Duodenal mucosa (tissue), 2 donors: Measurements from ENCODE around the gene SLC45A3.

Experiments used
- H3K27ac ChIP-seq: one replicate; pipeline ENCODE4 v1.7.0; 2013; ENCODE audit warnings: low read depth, low read length
- H3K27me3 ChIP-seq, 2 donors: one replicate each; pipeline ENCODE4 v1.7.0; 2013; ENCODE audit warnings: low read length in 2 of 2, control low read depth in 1 of 2; ENCODE audit not compliant: insufficient read depth in 2 of 2, control insufficient read depth in 1 of 2
- H3K36me3 ChIP-seq, 2 donors: one replicate each; pipeline ENCODE4 v1.7.0; 2013; ENCODE audit warnings: low read length in 2 of 2, control low read depth in 1 of 2; ENCODE audit not compliant: insufficient read depth in 2 of 2, control insufficient read depth in 1 of 2
- H3K4me1 ChIP-seq, 2 donors: one replicate each; pipeline ENCODE4 v1.7.0; 2013; ENCODE audit warnings: low read length in 2 of 2, control low read depth in 1 of 2; ENCODE audit not compliant: insufficient read depth in 2 of 2, control insufficient read depth in 1 of 2
- H3K4me3 ChIP-seq, 2 donors: one replicate each; pipeline ENCODE4 v1.7.0; 2013; ENCODE audit warnings: low read length in 2 of 2, low read depth in 1 of 2
- H3K9ac ChIP-seq, 2 donors: one replicate each; pipeline ENCODE4 v1.7.0; 2013; ENCODE audit warnings: low read length in 2 of 2, low read depth in 1 of 2
- H3K9me3 ChIP-seq, 2 donors: one replicate each; pipeline ENCODE4 v1.7.0; 2013; ENCODE audit warnings: low read length in 2 of 2, control low read depth in 1 of 2; ENCODE audit not compliant: control insufficient read depth in 1 of 2

Gene SLC45A3

GRCh38 chr1:205662135-205662738 is 18.1 kb downstream of the SLC45A3 start:
- Histone ChIP-seq H3K27ac (no peak overlapping the region), H3K9ac (no peak overlapping the region), H3K36me3 (peaks cover 0 to 12% of the 10 kb centered on the region in 2 donors), H3K27me3 (no peaks in the 10 kb centered on the region), H3K4me1 (peaks cover 36 to 39% of the 10 kb centered on the region in 2 donors), H3K4me3 (no peak overlapping the region), H3K9me3 (no peaks in the 10 kb centered on the region)

DNA sequence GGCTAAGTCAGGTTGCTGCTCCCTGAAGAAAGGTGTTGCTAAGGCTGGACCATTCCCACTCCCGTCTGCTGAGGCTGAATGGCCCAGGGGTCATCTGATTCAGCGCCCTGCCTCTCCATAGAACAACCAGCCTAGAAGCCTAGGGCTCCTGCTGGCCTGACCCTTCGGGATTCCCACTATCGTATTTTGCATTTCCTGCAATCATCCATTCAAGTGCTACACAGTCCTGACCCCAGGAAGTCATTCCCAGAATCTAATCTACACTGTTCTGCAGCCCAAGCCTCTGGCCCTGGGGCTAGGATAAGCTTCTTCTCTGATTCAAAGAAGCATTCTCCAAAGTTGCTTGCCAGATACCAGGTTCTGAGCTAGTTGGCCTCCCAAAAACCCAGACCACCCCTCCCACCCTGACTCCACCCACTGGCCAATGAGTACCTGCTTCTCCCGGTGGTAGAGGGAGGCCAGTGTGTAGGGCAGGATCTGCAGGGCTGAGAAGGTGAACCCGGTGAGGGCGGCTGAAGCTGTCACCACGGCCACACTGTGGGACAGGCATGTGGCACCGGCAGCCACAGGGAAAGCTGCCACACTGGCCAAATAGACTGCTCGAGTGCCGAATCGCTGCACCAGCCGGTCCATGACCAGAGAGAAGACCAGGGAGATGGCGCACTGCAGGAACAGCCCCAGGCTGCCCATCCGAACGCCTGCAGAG is 18.7 kb downstream of the SLC45A3 start:
- no peak overlapping the region for H3K4me3 ChIP-seq
- H3K27ac ChIP-seq: no peak overlapping the region
- no peaks in the 10 kb centered on the region for H3K27me3 ChIP-seq
- H3K4me1 ChIP-seq: peaks cover 32 to 33% of the 10 kb centered on the region in 2 donors
- H3K36me3 ChIP-seq: peaks cover 0 to 12% of the 10 kb centered on the region in 2 donors
- H3K9ac ChIP-seq: no peak overlapping the region
- no peaks in the 10 kb centered on the region for H3K9me3 ChIP-seq

DNA sequence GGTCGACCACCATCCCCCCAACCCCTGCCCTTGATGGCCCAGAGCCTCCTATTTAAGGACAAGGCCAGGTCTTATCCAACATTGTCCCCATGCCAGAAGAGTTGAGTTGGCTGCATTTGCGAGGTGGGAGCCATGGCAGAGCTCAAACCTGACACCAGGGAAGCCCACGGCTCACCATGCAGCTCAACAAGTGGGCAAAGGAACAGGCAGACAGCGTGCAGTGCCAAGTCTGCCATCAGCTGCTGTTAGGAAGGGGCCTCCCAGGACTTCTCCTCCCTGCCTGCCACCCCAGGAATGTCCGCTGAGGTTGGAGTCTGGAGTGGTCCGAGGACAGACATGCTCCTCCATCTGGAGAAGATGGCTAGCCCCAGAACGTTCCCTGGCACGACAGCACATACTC is 19.9 kb downstream of the SLC45A3 start:
- Histone ChIP-seq H3K9me3 (no peaks in the 10 kb centered on the region), H3K27ac (no peak overlapping the region), H3K36me3 (peaks cover 0 to 16% of the 10 kb centered on the region in 2 donors), H3K9ac (no peak overlapping the region), H3K27me3 (no peaks in the 10 kb centered on the region), H3K4me1 (peaks cover 20 to 21% of the 10 kb centered on the region in 2 donors), H3K4me3 (no peak overlapping the region)

GRCh38 chr1:205658943-205659581 is 21.2 kb downstream of the SLC45A3 start:
- H3K27ac ChIP-seq: no peak overlapping the region
- H3K9ac ChIP-seq: no peak overlapping the region
- H3K9me3 ChIP-seq: no peaks in the 10 kb centered on the region
- peaks cover 0 to 17% of the 10 kb centered on the region in 2 donors for H3K36me3 ChIP-seq
- no peak overlapping the region for H3K4me3 ChIP-seq
- H3K4me1 ChIP-seq: peaks cover 7 to 8% of the 10 kb centered on the region in 2 donors
- no peaks in the 10 kb centered on the region for H3K27me3 ChIP-seq

GRCh38 chr1:205656236-205656635 is 24.1 kb downstream of the SLC45A3 start:
- H3K4me1 ChIP-seq: no peaks in the 10 kb centered on the region
- H3K36me3 ChIP-seq: peaks cover 0 to 14% of the 10 kb centered on the region in 2 donors
- H3K9ac ChIP-seq: no peak overlapping the region
- H3K27me3 ChIP-seq: no peaks in the 10 kb centered on the region
- H3K27ac ChIP-seq: no peak overlapping the region
- H3K9me3 ChIP-seq: no peaks in the 10 kb centered on the region
- no peak overlapping the region for H3K4me3 ChIP-seq

GRCh38 chr1:205652984-205653383 is 27.3 kb downstream of the SLC45A3 start:
- no peaks in the 10 kb centered on the region for H3K9me3 ChIP-seq
- H3K4me3 ChIP-seq: no peak overlapping the region
- no peaks in the 10 kb centered on the region for H3K4me1 ChIP-seq
- H3K9ac ChIP-seq: no peak overlapping the region
- H3K27me3 ChIP-seq: no peaks in the 10 kb centered on the region
- H3K27ac ChIP-seq: no peak overlapping the region
- peaks cover 0 to 5% of the 10 kb centered on the region in 2 donors for H3K36me3 ChIP-seq

DNA sequence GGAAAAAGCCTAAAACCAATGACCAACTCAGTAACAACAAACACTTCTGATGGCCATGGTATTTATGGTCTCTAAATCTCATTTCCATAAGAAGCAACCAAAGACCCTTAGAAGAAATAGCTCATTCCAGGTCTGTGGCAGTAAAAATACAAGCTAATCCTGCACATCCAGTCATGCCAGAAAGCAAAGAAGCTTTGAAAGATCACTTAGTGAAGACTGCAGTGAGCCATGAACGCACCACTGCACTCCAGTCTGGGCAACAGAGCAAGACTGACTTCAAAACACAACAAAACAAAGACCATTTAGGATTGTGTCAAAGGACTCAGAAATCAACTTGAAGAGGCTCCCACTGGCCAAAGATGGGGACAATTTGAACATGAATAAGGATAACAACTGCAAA is 30.1 kb downstream of the SLC45A3 start:
- no peaks in the 10 kb centered on the region for H3K9me3 ChIP-seq
- no peaks in the 10 kb centered on the region for H3K4me1 ChIP-seq
- H3K36me3 ChIP-seq: no peaks in the 10 kb centered on the region
- H3K27me3 ChIP-seq: no peaks in the 10 kb centered on the region
- H3K4me3 ChIP-seq: no peak overlapping the region
- H3K9ac ChIP-seq: no peak overlapping the region
- no peak overlapping the region for H3K27ac ChIP-seq

DNA sequence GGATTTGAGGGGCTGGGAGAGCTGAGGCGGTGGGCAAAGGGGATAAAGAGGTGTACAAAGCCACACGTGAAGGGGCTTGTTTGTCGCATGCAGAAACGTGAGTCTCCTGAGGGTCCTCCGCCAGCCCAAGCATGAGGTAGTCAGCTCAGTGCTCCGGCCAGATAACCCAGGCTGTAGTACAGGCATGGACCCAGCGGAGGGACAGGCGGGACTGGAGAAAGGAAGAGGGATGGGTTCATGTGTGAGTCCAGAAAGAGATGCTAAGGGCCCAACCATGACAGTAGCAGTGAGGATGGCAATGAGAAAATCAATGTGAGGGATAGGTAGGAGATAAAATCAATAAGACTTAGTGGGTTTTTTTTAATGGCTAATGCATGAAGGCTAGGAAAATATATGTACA is 34.8 kb downstream of the SLC45A3 start:
- Histone ChIP-seq H3K9ac (no peak overlapping the region), H3K27ac (no peak overlapping the region), H3K9me3 (no peaks in the 10 kb centered on the region), H3K4me1 (no peaks in the 10 kb centered on the region), H3K36me3 (no peaks in the 10 kb centered on the region), H3K27me3 (no peaks in the 10 kb centered on the region), H3K4me3 (no peak overlapping the region)

DNA sequence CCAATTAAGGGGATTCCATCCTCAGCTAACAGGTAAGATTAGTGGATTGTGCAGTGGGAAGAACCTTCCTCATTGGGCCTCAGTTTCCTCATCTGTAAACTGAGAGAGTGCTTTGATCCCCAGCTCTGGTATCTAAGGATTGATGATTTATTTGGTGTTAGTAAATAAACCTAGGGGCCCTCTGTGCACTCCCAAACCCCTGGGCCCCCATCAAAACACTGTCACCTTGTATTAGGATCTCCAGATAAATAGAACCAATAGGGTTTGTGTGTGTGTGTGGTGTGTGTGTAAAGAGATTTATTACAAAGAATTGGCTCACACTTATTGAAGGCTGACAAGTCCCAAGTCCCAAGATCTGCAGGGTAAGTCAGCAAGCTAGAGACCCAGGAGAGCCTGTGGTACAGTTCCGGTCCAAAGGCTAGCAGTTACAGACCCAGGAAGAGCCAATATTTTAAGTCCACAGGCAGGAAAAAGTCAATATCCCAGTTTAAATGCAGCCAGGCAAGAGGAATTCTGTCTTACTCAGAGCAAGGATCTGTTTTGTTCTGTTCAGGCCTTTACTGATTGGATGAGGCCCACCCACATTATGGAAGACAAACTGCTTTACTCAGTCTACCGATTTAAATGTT is 37.5 kb downstream of the SLC45A3 start:
- H3K27ac ChIP-seq: no peak overlapping the region

GRCh38 chr1:205639567-205639966 is 40.7 kb downstream of the SLC45A3 start:
- no peaks in the 10 kb centered on the region for H3K36me3 ChIP-seq
- no peaks in the 10 kb centered on the region for H3K9me3 ChIP-seq
- no peak overlapping the region for H3K4me3 ChIP-seq
- H3K4me1 ChIP-seq: no peaks in the 10 kb centered on the region
- no peak overlapping the region for H3K9ac ChIP-seq
- no peak overlapping the region for H3K27ac ChIP-seq
- H3K27me3 ChIP-seq: no peaks in the 10 kb centered on the region

More for the DNA sequence above, 37.5 kb downstream of the SLC45A3 start:
- Histone ChIP-seq H3K27me3 (no peaks in the 10 kb centered on the region), H3K9me3 (no peaks in the 10 kb centered on the region), H3K4me1 (no peaks in the 10 kb centered on the region), H3K9ac (no peak overlapping the region), H3K36me3 (no peaks in the 10 kb centered on the region), H3K4me3 (no peak overlapping the region)
